OCI-LY1 (cell line): ENCODE measurements around the gene JAKMIP2.

Experiments used
- EZH2 ChIP-seq: fragments of 200-600 bp; sonication (generic), shearing (Covaris generic); IDR thresholded peaks from 2 replicates; pipeline ENCODE4 v1.8.0; 2017; ENCODE audit warnings: borderline replicate concordance, mixed run types, mild to moderate bottlenecking, antibody characterized with exemption, low read length, moderate library complexity, mixed read lengths
- TF ChIP-seq, protein P1 (sequence below): fragments of 200-600 bp; sonication (generic), shearing (Covaris generic); IDR thresholded peaks from 2 replicates; pipeline ENCODE4 v1.5.1; 2017; ENCODE audit warnings: mild to moderate bottlenecking, antibody characterized with exemption, low read length, moderate library complexity, mixed read lengths

GRCh38 chr5:147699496-147700088 is 82.9 kb downstream of the JAKMIP2 start:
- TF ChIP-seq EZH2 = no peak
- TF ChIP-seq, protein P1, sequence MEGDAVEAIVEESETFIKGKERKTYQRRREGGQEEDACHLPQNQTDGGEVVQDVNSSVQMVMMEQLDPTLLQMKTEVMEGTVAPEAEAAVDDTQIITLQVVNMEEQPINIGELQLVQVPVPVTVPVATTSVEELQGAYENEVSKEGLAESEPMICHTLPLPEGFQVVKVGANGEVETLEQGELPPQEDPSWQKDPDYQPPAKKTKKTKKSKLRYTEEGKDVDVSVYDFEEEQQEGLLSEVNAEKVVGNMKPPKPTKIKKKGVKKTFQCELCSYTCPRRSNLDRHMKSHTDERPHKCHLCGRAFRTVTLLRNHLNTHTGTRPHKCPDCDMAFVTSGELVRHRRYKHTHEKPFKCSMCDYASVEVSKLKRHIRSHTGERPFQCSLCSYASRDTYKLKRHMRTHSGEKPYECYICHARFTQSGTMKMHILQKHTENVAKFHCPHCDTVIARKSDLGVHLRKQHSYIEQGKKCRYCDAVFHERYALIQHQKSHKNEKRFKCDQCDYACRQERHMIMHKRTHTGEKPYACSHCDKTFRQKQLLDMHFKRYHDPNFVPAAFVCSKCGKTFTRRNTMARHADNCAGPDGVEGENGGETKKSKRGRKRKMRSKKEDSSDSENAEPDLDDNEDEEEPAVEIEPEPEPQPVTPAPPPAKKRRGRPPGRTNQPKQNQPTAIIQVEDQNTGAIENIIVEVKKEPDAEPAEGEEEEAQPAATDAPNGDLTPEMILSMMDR = no peak
